ENCODE measurements around the gene MYO16.

DNA sequence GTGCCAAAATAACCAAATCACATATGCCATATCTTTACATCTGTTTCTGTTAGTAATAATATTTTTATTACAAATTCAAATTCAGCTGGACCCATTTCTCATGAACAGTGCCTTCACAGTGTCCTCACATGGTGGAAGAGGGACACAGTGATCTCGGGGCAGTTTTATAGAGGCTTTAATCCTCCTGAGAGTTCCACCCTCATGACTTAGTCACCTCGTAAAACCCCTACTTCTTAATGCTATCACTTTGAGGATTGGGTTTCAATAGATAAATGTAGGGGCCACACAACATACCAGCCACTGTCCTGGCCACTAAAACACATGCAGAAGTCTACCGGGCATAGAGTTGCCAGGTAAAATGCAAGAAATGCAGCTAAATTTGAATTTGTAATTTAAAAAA is 201.5 kb downstream of the MYO16 start:
- TF ChIP-seq, protein P1, sequence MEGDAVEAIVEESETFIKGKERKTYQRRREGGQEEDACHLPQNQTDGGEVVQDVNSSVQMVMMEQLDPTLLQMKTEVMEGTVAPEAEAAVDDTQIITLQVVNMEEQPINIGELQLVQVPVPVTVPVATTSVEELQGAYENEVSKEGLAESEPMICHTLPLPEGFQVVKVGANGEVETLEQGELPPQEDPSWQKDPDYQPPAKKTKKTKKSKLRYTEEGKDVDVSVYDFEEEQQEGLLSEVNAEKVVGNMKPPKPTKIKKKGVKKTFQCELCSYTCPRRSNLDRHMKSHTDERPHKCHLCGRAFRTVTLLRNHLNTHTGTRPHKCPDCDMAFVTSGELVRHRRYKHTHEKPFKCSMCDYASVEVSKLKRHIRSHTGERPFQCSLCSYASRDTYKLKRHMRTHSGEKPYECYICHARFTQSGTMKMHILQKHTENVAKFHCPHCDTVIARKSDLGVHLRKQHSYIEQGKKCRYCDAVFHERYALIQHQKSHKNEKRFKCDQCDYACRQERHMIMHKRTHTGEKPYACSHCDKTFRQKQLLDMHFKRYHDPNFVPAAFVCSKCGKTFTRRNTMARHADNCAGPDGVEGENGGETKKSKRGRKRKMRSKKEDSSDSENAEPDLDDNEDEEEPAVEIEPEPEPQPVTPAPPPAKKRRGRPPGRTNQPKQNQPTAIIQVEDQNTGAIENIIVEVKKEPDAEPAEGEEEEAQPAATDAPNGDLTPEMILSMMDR (conservative IDR thresholded peaks at IDR 0.05 in 1 of 2, IDR thresholded peaks at IDR 0.05 in 1 of 2; ENCODE audit: low read depth in 1 of 2, low read length in 2 of 2): no peak
- TF ChIP-seq EZH2 (IDR thresholded peaks at IDR 0.05; ENCODE audit: low read length, missing control alignments): no peak
